WTC11 (cell line): Measurements from ENCODE around the gene MS4A4A.

Experiments
- ARID4B ChIP-seq: sonication (generic); formaldehyde crosslinking; IDR thresholded peaks from 2 replicates; pipeline ENCODE4 v1.8.0; 2023; ENCODE audit warnings: missing genetic modification reagents, mild to moderate bottlenecking, borderline replicate concordance
- CTCF ChIP-seq: fragments of 200-600 bp; IDR thresholded peaks from 2 replicates; pipeline ENCODE4 v1.8.0; 2022; ENCODE audit warnings: antibody characterized with exemption
- ELF4 ChIP-seq: sonication (generic); formaldehyde crosslinking; IDR thresholded peaks from 2 replicates; pipeline ENCODE4 v1.8.1; 2022; ENCODE audit warnings: low read depth, mild to moderate bottlenecking, moderate library complexity, missing genetic modification reagents
- ESRRA ChIP-seq: sonication (generic); formaldehyde crosslinking; IDR thresholded peaks from 2 replicates; pipeline ENCODE4 v1.8.1; 2022; ENCODE audit warnings: mild to moderate bottlenecking, missing genetic modification reagents, borderline replicate concordance
- HMGA2 ChIP-seq: fragments of 250-450 bp; sonication (Bioruptor Pico); IDR thresholded peaks from 2 replicates; pipeline ENCODE4 v1.4.0; 2021; ENCODE audit warnings: mild to moderate bottlenecking, moderate library complexity
- JUN ChIP-seq: sonication (generic); formaldehyde crosslinking; IDR thresholded peaks from 2 replicates; pipeline ENCODE4 v1.8.0; 2023; ENCODE audit warnings: mild to moderate bottlenecking, missing genetic modification reagents
- NR2C2 ChIP-seq: sonication (generic); formaldehyde crosslinking; IDR thresholded peaks from 2 replicates; pipeline ENCODE4 v1.8.0; 2022; ENCODE audit warnings: mild to moderate bottlenecking, missing genetic modification reagents
- SP1 ChIP-seq: sonication (generic); formaldehyde crosslinking; conservative IDR thresholded peaks from 2 replicates; pipeline ENCODE4 v1.8.1; 2022; ENCODE audit warnings: missing genetic modification reagents
- STAT6 ChIP-seq: sonication (generic); formaldehyde crosslinking; conservative IDR thresholded peaks from 2 replicates; pipeline ENCODE4 v1.8.1; 2023; ENCODE audit warnings: mild to moderate bottlenecking, low read depth, missing genetic modification reagents, moderate library complexity
- ZNF671 ChIP-seq: fragments of 250-450 bp; sonication (Bioruptor Pico); IDR thresholded peaks from 2 replicates; pipeline ENCODE4 v1.8.0; 2021; ENCODE audit warnings: mild to moderate bottlenecking
- TF ChIP-seq, protein P1 (sequence below): sonication (generic); formaldehyde crosslinking; conservative IDR thresholded peaks from 2 replicates; pipeline ENCODE4 v1.8.1; 2022; ENCODE audit warnings: mild to moderate bottlenecking, missing genetic modification reagents
- TF ChIP-seq, protein P2 (sequence below): sonication (generic); formaldehyde crosslinking; IDR thresholded peaks from 2 replicates; pipeline ENCODE4 v1.8.1; 2022; ENCODE audit warnings: low read depth, missing genetic modification reagents, borderline replicate concordance
- TF ChIP-seq, protein P3 (sequence below): sonication (generic); formaldehyde crosslinking; IDR thresholded peaks from 2 replicates; pipeline ENCODE4 v1.8.0; 2022; ENCODE audit warnings: mild to moderate bottlenecking, missing genetic modification reagents
- TF ChIP-seq, protein P4 (sequence below): sonication (generic); formaldehyde crosslinking; IDR thresholded peaks from 2 replicates; pipeline ENCODE4 v1.8.1; 2022; ENCODE audit warnings: mild to moderate bottlenecking, missing genetic modification reagents, moderate library complexity, borderline replicate concordance

- no peak for TF ChIP-seq ELF4 (CRISPR knock-in tag)
- TF ChIP-seq, protein P1, sequence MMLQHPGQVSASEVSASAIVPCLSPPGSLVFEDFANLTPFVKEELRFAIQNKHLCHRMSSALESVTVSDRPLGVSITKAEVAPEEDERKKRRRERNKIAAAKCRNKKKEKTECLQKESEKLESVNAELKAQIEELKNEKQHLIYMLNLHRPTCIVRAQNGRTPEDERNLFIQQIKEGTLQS, result no peak
- no peak for TF ChIP-seq CTCF
- no peak for TF ChIP-seq ZNF671
- no peak for TF ChIP-seq STAT6 (CRISPR knock-in tag)
- TF ChIP-seq, protein P2, sequence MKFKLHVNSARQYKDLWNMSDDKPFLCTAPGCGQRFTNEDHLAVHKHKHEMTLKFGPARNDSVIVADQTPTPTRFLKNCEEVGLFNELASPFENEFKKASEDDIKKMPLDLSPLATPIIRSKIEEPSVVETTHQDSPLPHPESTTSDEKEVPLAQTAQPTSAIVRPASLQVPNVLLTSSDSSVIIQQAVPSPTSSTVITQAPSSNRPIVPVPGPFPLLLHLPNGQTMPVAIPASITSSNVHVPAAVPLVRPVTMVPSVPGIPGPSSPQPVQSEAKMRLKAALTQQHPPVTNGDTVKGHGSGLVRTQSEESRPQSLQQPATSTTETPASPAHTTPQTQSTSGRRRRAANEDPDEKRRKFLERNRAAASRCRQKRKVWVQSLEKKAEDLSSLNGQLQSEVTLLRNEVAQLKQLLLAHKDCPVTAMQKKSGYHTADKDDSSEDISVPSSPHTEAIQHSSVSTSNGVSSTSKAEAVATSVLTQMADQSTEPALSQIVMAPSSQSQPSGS, result no peak
- TF ChIP-seq NR2C2 (CRISPR knock-in tag), result no peak
- TF ChIP-seq ESRRA (CRISPR knock-in tag), result no peak
- TF ChIP-seq SP1 (CRISPR knock-in tag), result no peak
- TF ChIP-seq, protein P3, sequence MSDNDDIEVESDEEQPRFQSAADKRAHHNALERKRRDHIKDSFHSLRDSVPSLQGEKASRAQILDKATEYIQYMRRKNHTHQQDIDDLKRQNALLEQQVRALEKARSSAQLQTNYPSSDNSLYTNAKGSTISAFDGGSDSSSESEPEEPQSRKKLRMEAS, result no peak
- no peak for TF ChIP-seq JUN
- no peak for TF ChIP-seq HMGA2 (CRISPR knock-in tag)
- no peak for TF ChIP-seq ARID4B
- TF ChIP-seq, protein P4, sequence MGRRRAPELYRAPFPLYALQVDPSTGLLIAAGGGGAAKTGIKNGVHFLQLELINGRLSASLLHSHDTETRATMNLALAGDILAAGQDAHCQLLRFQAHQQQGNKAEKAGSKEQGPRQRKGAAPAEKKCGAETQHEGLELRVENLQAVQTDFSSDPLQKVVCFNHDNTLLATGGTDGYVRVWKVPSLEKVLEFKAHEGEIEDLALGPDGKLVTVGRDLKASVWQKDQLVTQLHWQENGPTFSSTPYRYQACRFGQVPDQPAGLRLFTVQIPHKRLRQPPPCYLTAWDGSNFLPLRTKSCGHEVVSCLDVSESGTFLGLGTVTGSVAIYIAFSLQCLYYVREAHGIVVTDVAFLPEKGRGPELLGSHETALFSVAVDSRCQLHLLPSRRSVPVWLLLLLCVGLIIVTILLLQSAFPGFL (CRISPR knock-in tag), result no peak
These were observed 17.1 kb upstream of the MS4A4A start for GRCh38 chr11:60263402-60263801.
